ENCODE measurements around the gene DBN1.

Gene DBN1

DNA sequence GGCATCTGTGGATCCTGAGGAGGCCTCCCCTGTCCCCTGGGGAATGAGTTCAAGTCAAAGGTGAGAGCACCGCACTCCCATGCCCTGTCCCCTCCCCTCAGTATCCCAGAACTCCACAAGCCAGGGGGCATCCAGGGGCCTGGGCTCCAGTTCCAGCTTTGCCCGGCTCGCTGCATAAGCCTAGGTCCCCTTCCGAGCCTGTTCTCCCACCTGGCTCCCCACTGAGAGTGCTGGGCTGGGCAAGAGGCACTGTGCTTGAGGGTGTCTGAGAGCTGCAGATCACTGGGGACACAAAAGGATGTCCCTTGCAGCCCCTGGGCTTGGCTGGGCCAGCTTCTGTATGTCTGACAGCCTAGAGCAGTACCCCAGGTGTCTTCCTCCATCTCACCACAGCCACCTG is 31.6 kb upstream of the DBN1 start:
- DNase-seq: no peak

DNA sequence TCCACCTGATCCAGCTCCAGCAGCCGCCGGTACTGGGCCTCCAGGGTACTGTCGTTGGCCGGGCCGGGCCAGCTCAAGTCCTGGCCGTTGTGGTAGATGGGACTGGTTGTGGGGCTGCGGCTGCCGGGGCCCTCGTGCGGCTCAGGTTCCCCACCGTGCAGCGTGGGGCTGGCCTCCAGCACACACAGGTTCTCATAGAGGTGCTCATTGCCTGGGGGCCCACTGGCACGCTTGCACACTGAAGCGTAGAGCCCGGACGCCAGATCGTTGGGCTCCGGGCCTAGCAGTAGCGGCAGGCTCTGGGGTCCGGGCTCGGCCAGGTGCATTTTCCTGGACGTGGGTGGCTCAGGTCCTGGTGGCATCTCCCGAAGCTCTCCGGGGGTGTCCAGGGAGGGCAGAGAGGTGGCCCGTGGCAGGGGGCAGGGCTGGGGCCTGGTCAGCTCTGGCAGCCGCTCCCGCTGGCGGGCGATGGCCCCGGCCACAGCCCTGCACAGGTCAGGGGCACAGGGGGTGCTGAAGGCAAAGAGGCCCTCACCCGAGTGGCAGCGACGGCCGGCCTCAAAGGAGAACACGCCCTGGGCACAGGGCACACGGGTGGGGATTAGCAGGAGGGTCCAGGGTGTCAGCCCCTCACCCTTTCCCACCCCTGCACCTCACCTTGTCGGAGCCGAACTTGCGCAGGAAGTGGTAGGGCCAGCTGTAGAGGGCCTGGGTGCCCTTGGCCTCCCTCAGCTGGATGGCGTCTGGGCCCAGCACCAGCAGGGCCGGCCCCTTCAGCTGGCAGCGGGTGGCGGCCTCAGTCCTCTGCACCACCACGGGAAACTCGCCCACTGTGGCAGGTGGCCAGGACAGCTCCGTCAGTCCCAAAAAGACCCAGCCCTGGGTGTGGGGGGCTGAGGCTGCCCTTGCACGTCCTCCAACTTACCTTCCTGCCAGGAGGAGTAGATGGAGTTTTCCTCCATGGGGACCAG is 30.9 kb upstream of the DBN1 start:
- no peak for DNase-seq

DNA sequence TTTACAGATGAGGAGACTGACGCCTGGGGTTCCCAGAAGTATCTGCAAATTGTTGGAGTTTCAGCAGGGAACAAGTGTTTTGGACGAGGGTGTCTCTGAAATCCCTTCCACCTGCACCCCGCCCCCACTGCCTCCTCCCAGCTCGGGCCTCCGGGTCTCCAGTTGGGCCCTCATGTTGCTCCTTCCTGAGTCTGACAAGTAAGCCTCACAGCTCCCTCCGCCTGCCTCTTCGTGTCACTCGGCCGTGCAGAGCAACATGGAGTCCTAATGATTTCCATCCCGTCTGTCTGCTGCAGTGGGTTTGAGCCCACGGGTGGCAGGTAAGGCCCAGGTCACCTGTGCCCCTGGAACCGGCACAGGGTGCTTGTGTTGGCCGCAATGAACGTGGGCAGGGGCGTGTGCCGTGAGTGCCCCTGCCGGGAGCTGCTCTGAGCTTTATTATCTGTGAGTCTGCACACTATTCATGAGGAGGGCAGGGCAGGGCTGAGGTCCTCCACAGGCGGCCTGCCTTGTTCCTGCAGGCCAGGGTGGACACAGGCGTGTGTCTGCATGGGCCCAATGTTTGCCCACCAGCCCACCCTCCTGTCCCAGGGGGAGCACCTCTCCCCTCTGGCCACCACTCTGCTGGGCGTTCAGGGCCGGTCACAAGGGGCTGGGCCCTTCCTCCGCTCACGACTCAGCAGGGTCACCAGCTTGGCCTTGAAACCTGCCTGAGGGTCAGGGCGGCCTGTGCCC is 30.1 kb upstream of the DBN1 start:
- DNase-seq: no peak

DNA sequence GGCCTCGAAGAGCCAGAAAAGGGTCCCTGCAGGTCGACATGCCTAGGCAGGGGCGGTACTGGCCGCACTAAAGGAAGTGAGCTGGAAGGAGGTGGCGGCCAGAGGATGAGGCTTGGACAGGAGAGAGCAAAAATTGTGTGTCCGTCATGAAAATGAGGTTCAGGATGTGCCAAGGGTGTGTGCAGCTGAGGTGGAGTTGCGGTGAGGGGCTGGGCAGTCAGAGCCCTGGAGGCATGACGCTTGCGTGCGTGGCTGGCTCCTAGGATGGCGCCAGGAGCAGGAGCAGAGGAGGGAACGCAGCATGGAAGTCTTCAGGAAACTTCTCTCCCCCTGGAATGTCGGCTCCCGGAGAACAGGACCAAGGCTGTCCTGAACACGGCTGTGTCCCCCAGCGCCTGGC is 29.5 kb upstream of the DBN1 start:
- no peak for DNase-seq

DNA sequence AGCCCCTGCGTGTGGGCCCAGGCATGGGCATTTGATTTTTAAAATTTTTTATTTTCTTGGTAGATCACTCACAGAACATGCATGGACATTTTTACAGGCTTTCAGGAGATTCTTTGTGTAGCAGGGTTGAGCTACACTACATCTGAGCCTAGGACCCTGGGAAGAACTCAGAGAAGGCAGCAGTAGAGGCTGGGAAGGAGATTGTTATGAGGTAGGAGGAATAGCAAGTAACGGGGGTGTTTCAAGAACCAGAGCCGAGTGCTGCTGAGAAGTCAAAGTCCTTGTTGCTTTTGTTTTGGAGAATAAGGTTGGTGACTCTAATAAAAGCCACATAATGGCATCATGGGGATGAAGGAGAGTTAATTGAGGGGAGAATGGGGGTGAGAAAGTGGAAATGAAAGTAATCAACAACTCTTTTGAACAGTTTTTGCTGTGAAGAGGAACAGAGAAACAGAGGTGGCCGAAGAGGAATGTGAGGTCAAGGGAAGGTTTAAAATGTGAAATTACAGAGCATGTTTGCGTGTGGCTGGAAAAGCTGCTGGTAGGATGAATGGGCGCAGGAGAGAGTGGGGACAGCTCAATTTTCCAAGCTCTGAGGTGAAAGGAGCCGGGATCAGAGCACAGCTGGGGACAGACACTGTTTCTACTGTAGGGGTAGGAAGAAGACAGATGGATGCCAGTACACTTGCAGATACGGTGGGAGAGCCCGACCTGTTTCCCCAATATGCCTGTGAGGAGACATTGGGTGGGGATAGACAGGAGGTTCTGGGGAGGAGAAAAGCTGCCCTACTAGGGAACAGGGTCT is 28.6 kb upstream of the DBN1 start:
- DNase-seq: no peak

DNA sequence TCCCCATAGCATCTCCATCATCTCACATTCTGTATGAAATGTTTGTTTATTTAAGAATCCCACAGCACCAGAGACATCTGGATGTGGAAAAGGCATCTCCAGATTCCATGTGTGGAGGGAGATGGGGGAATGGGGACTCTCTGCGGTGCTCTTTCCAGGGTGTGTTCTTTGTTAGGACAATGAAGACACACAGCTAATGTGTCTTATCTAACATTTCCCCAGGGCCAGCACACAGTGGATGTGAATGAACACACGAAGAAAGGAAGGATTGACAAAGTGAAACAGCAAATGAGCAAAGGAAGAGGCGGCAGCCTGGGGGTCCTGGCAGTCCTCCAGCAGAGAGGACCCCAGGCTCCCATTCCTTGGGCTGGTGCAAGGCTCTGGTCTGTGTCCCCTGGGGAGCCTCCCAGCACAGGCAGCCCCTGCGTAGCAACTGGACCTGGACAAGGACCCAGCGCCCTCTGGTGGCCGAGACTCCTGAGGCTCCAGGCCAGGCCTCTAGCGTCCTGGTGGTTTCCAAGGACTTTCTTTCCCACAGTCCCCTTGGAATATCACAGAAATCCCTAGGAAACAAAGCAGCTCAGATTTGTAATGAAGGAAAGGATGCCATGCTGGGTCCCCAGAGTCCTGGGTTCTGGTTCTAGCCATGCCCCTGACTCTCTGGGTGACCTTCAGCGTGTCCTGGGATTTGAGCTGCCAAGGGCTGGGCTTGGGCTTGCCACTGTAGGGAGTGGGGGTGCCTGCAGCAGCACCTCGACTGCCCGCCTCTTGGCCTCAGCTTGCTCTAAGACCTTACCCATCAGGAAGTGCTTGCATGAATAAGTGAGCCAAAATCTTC is 27.5 kb upstream of the DBN1 start:
- peak in 57 of 58 donors; percentile 24 to 96 (median 79) for DNase-seq

DNA sequence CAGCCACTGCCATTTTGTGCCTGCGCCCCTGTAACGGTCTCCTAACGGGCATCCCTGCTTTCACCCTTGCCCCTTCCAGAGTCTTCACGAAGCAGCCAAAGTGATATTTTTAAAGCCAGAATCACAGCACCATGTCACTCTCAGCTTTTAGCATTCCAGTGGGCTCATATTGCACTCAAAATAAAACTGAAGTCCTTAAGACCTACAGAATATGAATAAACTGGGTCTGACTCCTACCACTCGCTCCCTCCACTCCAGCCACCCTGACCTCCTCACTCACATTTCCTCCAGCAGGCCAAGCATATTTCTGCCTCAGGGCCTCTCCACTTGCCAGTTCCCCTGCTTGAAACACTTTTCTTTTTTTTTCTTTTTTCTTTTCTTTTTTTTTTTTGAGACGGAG is 26.4 kb upstream of the DBN1 start:
- no peak for DNase-seq

DNA sequence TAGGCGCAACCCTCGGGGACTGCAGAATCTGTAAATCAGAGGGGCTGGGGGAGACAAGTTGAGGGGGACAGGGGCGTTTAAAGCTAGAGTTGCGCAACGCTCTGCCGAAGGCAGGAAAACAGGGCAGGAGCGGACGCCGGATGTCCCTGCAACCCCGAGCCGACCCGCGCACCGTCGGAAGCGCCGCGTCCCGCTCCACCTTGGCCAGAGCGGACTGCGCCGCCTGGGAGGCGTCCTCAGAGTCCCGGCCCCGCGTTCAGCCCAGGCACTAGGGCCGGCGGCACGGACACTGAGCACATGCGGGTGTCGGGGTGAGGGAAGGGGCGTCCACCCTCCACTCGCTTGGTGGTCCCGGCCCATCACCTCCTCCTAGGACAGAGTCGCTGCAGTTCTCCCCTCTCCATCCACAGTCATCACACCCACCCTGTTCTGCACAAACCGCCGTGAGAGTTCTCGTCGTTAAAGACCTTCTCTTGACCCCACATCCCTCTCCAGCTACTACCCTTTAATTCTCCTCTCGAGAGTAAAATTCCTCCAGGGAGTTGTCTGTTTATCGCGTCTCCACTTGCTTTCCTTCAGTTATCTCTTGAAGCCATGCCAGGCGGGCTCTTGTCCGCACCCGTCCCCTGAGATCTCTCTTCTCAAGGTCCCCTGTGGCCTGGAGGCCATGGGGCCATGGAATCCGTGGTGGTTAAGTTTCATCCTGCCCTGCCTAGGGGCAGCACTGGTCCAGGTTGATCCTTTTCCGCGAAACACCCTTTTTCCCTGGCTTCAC is 24.8 kb upstream of the DBN1 start:
- no peak for DNase-seq

DNA sequence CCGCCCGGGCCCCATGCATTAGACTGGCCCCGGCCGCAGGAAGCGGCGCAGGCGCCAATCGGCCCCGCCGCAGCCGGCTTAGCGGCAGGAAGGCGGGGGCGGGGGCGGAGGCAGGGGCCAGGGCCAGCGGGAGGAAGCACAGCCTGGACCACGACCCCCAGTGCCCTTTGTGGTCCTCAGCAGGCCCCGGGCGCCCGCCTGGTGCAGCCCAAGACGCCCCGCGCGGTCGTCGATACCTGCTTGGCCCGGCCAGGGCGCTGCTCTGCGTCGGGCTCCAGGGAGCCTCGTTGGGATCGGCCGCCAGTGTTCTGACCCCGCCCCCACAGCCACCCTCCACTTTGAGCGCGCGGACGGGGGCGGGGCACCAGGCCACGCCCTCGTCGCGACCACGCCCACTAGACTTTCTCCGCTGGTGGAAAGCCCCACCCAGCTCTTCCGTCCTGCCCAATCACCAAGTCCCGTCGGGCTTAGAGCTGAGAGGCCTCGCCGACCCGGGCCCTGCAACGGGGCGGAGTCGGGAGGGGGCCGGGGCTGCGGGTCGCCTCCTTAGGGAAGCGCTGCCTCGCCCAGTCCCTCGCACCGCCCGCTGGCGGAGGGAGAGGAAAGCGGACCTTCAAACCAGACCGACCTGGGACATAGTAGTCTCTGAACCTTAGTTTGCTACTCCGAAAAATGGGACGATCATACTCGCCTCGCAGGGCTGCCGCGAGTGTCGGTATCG is 24.0 kb upstream of the DBN1 start, which contains the start of gene PDLIM7:
TSS of gene PDLIM7 (minus strand) at position 313 of the 721 bp plus-strand sequence. CDS start 1,092 bp downstream, outside the sequence.
- DNase-seq: peak in 57 of 58 donors; percentile 18 to 94 (median 81)

DNA sequence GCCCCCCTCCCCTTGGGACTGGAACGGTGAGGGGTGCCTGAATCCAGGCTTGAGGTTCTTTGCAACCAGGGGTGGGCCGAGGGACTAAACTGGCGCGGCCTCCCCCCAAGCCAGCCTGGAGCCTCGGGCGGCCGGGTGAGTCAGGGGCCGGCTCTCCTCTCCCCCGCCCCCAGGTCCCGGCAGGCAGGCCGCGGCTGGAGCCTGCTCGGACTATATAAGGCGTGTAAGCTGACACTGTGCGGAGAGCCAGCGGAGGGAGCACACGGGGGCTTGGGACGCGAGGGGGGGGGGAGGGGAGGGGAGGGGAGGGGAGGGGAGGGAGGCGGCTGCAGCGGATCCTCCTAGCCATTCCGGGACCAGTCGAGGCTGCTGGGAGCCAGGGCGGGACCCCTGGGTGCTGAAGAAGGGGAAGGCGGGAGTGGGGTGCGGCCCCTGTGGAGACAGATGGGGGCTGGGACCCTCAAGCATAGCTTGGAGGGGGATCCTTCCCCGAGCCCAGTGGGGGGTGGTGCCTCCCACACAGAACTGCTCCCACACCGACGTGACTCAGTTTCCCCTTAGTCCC is 23.4 kb upstream of the DBN1 start:
- DNase-seq: no peak

DNA sequence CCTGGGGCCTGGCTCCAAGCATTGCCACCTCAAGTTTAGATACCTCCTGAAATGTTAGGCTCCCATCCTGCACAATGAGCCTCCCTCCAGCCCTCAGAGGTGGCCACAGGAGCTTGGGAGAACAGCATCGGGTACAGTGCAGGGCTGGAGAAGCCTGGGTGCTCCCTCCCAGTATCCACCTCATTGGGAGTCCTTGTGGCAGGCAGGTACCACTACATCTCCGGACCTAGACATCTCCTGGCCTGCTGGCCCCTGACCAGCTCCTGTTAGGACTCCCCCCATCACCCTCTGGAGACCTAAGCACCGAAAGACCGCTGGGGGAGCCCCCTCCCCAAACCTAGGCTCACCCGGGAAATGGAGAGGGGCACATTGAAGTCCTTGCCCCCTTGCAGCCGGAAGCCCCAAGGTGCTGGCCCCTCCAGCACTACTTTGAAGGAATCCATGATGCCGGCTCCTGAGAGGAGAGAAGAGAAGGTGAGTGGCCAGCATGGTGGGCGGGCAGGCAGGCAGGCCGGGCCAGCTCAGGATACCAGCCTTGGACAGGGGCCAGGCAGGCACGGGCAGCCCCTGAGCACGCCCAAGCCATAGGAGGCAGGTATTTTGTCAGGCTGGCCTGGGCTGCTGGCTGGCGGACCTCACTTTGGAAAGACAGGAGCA is 22.8 kb upstream of the DBN1 start:
- DNase-seq: peak in 1 of 58 donors; percentile 25

DNA sequence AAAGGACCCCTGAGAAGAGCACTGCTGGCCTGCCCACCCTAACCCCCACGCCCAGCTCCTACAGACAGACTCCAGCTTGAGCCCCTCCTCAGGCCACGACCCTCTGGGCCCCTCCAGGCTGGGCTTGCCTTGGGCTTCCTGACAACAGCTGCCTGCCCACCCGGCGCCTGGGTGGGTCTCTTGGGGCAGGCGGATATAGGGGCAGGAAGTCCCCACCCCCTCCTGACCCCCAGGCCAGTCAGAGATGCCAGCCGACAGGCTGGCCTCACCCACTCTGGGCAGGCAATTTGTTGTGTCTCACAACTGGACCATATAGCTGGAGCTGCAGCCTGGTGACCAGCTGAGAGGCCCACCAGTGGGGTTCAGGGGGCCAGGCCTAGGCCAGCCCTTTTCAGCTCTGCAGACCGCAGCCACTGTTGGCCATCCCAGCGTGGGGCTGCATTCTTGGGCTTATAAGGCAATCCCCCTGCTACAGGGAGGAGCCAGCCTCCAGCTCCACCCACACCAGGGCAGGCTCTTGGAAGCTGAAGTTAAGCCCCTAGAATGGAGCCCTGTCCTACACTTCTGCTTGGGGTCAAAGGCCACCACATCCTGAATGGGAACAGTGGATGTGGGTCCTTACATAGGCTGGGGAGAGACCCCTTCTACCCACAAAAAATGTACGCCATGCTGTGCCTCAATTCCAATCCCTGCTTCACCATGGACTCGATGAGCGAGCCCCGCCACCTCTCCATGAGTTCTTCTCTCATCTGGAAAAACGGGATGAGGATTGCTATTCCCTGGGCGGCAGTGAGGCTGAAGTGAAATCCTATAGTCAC is 22.0 kb upstream of the DBN1 start:
- no peak for DNase-seq

DNA sequence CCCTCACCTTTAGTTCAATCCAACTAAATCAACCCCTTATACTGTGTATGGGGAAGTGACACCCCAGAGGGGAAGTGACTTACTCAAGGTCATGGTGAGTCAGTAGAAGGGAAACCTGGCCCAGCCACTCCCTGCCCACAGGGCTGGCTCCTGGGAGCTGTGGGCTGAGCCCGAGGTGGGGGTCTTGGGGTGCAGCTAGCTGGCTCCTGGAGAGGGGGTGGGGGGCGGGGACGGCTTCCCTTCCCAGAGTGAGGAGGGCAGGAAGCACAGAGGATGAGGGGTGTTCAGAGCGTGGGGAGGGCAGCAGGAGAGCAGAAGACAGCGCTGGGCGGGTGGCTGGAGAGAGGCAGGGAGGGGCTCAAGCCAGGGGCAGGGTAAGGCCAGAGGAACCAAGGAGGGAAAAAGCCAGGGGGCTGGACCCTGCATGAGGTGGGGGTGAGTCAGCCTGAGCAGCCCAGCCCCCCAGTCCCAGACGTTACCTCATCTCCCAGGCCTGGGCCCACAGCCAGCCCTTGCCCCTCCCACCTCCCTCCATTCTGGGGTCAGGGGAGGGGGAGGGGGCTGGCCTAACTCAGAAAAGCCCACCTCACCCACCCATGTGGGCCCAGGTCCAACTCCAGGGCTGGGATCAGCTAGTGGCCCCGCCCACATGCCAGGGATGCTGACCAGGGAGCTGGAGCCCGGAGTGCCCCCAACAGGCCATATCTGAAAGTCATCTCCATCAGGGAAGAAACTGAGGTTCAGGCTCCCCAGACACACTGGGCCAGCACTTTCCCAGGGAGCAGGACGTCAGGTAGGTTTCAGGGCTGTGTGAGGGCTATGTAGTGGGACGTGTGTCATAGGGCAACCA is 21.1 kb upstream of the DBN1 start:
- peak in 4 of 58 donors; percentile 9 to 62 (median 28) for DNase-seq

DNA sequence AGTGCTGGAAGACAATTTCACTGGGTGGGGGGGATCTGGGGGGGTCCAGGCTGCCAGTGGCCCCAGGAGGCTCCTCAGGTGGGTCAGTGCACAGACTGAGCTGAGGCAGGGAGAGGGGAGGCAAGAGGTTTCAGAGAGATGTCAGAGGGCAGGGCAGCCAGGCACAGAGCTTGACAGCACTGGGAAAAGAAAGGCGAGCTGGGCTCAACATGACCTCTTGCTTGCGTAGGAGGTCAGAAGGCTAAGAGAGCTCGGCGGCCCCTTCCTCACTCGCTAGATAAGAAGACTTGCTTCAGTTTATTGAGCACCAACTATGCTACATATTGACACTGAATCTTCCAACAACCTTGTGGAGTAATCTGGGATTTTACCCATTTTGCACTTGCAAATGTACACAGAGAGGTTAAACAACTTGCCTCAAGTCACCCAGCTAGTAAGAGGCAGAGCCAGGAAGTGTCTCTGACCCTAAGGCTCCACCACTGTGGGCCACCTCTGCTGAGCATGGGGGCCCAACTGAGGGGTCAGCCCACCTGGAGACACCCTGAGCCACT is 20.4 kb upstream of the DBN1 start:
- DNase-seq: no peak

DNA sequence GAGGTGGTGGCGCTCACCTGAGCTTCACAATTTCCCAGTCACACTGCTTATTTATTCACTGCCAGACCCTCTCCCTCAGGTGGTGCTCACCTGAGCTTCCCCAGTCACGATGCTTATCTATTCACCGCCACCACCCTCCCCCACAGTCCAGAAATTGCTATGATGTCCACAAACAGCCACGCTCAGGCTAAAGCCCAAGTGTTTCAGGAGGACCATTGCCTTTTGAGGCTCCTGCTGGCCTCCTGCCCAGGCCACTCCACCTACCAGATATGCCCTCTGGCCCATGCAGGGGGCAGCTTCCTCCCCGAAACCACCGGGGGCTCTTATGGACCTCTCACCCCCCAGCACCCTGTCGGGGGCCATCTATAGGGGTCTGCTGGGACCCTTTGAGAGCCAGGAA is 19.4 kb upstream of the DBN1 start:
- DNase-seq: no peak

Measured in anterior cingulate cortex (tissue), 58 donors.